Activated T-cell treated with anti-CD3 and anti-CD28 coated beads, Interleukin-2, amount 50 U/mL, for 48 hours (primary cell): ENCODE measurements around the gene KRTAP20-4.

Source experiments
- DNase-seq, 2 experiments: peaks; one replicate each; pipeline ENCODE4 v3.0.0-alpha.2; 2020

KRTAP20-4 gene

DNA sequence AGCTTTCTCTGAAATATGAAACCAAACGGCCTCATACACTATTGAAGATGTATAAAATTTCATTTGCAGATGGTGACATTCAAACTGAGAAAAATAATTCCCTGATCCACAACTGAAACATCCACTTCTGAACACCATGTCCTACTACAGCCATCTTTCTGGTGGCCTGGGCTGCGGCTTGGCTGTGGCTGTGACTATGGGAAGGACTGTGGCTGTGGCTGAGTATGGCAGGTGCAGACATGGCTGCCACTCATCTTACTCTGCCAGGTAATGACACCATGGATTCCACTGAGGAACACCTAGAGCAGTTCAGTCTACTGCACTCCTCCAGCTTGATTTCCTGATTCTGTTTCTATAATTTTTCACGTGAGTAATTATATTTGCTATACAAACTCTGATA lies at the start of gene KRTAP20-4:
TSS of gene KRTAP20-4 (plus strand) at position 106 of the 400 bp plus-strand sequence.
- DNase-seq: no peak

DNA sequence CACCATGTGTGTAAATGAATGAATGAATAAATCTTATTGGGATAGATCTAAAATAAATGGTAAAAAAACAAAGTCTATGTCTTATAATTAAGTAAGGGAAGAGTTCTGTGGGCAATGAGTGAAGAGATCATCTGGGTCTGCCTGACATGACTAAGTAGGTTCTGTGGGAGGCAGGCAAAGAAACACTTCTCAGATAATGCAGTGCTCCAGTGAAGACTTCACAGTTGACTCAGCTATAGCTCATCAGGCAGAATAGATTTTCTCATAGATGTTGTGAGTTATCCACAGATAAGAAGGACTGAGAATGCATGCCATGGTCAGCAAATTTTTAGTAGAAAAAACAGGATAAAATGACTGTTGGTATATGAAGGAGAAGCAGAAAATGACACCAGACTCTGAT lies 42.7 kb upstream of the KRTAP20-4 start:
- DNase-seq: no peak

DNA sequence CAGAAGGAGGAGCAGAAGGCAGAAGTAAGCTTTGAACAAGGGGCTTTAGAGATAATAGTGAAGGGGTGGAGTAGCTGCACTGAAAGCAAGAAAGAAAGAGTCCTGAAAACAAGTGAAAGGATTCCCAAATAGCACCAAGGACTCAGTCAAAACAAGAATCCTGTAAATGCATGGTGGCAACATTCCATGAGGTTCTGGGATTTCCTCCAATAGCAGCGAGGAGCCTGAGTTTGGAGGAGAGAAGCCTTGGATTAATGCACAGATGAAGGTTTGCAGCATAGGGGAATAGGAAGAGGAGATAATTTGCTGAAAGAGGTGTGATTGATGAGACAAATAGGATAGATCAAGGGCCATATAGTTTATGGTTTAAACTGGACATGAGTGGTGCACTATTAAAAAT lies 41.1 kb upstream of the KRTAP20-4 start:
- no peak for DNase-seq

DNA sequence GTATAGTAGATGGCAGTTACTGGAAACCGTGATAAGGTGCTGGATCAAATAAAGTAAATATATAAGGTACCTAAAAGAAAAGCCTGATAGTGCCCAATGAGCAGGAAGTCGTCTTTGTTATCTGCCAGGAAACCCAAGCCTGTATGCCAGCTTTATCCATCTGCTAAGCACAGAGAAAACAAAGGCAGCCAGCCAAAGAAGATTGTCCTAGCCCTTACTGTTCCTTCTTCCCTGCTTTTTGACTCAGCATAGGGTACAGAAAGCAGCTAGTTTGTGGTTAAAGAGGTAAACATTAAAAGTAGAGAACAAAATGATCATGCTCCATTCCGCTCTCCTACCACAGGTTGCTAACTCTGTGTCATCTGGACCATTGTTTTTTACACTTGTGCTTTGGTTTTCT lies 40.3 kb upstream of the KRTAP20-4 start:
- no peak for DNase-seq

DNA sequence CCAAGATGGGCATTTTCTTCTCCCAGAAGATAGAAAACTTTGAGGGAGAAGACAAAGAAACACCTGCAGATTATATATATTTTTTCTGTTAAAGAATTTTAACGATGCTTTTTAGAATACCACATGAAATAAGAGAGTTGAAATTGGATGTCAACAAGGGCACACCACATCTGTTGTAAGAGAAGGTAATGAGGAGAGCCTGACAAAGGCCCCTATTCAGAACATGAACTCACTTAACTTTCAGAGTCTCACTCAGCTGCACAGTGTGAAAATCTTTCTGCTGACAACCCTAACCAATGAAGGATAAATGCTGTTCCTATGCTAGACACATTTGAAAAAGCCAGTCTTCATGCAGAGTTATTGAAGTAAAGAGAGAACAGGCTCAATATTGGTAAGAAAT lies 37.6 kb upstream of the KRTAP20-4 start:
- no peak for DNase-seq

DNA sequence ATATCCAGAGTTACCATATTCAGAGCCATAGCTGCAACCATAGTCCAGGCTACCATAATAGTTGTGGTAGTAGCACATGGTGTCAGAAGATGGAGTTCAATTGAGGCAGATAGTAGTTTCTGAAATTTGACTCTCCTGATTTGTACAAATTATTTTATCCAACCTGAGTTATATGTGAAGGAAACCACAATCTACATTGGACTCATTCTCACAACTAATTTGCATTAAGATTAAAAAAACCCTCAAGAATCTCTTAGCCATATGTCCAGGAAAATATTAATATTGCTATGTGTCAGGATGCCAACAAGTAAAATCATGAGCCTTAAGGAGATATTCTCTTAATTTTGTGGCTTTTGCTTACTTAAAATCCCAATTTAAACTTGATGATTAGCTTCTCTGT lies 30.1 kb upstream of the KRTAP20-4 start, which contains the start of gene KRTAP22-2:
TSS of gene KRTAP22-2 (minus strand) at position 101 of the 400 bp plus-strand sequence.
- DNase-seq: no peak

DNA sequence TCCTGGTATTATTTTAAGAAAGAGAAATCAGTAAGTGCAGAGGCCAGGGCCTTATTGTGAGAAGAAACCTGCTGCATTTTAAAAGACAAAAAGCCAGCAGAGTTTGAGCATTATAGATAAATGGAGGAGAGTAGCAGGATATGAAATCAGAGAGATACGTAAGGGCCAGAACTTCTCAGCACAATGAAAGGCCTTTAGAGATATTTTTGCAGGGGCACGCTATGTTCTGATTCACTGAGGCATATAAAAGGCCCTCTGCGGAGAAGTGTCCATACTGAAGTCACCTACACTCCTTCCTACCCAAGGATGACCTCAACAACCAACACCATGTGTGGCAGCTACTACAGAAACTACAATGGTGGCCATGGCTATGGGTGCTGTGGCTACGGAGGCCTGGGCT lies 28.3 kb upstream of the KRTAP20-4 start, which contains the start of gene KRTAP6-3:
TSS of gene KRTAP6-3 (plus strand) at position 301 of the 400 bp plus-strand sequence. CDS start at position 307, 6 bp downstream.
- no peak for DNase-seq

DNA sequence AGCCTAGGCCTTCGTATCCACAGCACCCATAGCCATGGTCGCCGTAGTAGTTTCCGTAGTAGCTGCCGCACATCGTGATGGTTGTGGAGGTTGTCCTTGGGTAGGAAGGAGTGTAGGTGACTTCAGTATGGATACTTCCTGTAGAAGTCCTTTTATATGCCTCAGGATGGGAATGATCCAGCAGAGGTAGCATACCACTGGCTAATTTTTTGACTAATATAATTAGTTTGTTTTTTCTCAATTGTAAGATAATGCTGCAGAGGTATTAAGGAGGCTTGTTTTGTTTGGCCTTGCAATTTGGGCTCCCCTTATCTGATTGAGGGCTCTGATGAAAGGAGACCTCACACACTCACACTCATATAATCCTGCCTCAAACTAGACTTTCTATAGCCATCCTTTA lies 21.6 kb upstream of the KRTAP20-4 start, which contains the start of gene KRTAP6-2:
TSS of gene KRTAP6-2 (minus strand) at position 101 of the 400 bp plus-strand sequence. CDS start at position 73, 28 bp downstream.
- DNase-seq: no peak

DNA sequence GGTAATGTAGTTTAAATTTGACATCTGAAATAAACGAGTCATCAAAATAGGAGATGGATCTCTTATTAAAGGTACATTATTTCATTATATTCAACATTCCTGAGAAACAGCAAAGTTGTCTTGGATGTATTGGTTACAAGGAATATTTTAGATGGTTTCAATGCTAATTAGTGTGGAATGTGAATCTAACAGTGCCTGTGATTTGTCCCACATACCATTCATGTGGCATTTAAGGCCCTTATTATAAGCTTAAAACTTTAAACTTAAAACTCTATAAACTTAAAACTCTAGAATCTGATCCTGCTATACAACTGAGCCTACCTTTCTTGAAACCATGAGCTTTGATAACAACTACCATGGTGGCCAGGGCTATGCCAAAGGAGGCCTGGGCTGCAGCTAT lies 19.6 kb upstream of the KRTAP20-4 start, which contains the start of gene KRTAP22-1:
TSS of gene KRTAP22-1 (plus strand) at position 301 of the 400 bp plus-strand sequence.
- DNase-seq: no peak

DNA sequence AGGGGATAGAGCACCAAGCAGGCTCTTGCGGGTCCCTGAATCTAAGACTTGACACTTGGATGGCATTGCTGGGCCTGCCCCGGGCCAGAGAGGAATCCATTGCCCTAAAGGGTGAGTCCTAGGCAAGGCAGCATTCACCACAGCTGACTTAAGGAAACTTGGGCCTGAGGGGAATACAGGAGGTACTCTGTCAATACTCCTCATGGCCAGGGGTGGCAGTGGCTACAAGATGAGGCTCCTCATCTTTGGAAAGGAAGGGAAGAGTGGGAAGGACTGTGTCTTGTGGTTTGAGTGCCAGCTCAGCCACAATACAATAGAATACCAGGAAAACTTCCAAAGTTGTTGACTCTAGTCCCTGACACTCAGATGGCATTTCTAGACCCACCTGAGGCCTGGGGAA lies 14.5 kb upstream of the KRTAP20-4 start:
- no peak for DNase-seq

DNA sequence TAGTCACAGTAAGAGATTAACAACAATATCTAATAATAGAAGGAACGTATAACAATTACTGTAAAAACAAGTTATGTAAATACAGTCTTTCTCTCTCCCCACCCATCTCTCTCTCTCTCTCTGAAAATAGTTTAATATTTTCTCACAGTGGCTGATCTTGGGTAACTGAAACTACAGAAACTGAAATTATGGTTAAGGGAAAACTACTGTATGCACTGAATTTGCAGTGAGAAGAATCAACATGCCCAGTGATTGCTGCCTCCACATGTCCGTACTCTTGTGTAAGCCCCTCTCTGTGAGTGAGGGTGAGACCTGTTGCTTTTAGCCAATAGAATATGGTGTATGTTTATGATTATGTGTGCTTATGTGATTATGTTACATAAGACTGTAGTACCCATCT lies 8.3 kb upstream of the KRTAP20-4 start:
- DNase-seq: no peak

DNA sequence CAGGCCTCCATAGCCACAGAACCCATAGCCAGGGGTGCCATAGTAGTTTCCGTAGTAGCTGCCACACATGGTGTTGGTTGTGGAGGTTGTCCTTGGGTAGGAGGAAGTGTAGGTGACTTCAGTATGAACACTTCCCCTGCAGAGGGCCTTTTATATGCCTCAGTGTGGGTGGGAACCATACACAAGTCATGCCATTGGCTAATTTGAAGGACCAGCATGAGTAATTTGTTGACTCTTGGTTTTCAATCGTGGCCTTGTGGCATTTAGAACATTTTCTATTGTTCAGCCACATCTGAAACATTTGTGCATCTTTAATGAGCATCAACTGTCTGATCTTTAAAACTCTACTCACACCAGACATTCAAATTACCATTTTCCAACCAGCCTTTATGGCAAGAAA lies 6.6 kb upstream of the KRTAP20-4 start, which contains the start of gene KRTAP6-1:
TSS of gene KRTAP6-1 (minus strand) at position 95 of the 400 bp plus-strand sequence. CDS start at position 69, 26 bp downstream.
- DNase-seq: no peak

DNA sequence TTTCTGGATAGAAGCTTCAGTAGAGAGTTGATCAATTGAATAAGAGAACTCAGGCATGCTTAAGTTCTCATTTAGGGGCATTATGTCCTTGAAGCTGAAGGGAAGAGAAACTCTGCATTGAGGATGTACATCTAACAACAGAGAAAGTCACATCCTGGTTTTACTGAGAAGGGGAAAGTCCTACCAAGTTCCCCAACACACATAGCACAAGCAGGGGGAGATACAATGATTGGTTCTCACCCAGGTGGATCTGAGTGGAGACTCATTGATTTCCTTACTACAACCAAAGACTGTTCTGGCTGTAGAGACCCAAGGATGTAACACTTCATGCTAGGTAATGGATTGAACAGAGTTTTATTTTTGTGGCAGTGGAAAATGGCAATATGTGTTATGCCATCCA lies 5.2 kb upstream of the KRTAP20-4 start:
- DNase-seq: no peak

DNA sequence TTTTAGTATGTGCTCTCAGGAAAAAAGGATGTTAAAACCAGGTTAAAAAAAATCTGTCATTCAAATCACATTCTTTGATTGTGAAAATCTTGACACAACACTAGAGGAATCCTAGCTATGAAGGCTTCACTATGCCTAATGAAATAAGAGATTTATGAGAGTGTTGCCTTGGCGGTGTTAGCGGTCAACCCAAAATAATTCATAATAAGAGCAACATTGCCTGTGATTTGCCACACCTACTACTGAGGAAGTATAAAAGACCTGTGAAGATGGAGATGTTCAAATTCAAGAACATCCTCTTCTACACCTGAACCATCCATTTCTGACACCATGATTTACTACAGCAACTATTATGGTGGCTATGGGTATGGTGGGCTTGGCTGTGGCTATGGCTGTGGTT lies 4.3 kb upstream of the KRTAP20-4 start, which contains the start of gene KRTAP20-1:
TSS of gene KRTAP20-1 (plus strand) at position 301 of the 400 bp plus-strand sequence. CDS start at position 331, 30 bp downstream.
- no peak for DNase-seq

DNA sequence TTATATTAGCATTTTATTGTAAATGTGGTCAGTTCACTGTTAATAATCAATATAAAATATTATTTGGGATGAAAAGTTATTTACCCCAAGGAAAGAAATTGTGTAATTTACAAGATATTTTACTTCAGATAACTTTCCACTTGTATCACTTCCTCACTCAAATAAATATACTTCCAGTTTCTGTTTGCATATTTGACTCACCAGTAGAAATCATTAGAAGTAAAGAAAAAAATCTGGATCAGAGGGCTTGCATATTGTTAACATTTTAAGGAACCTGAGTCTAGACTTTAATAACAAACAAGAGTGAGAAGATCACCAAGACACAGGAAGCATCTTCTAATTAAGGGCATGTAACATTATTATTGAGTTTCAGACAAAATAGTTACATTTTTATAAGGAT lies 347 bp upstream of the KRTAP20-4 start:
- no peak for DNase-seq

DNA sequence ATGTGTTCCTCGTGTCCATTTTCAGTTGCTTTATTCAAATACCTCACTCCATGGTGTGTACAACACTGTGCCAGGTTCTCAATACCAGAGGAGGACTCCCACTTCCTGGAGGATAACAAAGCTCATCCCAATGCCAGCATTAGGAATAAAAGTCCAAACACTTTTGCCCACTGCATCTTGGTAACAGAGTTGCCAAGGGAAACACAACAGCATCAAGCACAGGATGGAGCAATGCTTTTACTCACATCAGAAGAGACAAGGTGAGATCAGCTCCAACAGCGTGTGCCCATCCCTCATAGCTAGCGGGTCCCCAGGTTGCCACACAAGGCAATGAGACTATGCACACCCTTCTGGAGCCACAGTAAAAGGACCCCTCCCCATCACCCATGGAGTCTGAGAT lies 2.9 kb downstream of the KRTAP20-4 start:
- DNase-seq: no peak

DNA sequence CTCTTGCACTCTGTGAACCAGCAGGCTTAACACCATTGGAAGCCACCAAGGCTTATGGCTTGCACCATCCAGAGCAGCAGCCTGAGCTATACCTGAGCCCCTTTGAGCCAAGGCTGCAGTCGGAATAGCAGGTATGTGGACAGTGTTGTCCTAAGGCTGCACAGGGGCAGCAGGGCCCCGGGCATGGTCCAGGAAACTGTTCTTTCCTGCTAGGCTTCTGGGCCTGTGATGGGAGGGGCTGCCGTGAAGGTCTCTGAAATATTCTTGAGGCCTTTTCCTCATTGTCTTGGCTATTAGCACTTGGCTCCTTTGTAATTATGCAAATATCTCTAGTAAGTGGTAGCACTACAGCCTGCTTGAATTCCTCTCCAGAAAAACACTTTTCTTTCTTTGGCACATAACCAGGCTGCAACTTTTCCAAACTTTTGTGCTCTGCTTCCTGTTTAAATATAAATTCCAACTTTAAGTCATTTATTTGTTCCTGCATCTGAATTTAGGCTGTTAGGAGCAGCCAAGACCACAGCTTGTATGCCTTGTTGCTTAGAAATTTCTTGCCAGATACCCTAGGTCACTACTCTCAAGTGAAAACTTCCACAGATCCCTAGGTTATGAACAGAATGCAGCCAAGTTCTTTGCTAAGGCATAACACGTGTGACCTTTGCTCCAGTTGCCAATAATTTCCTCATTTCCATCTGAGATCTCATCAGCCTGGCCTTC lies 5.2 kb downstream of the KRTAP20-4 start:
- DNase-seq: no peak

DNA sequence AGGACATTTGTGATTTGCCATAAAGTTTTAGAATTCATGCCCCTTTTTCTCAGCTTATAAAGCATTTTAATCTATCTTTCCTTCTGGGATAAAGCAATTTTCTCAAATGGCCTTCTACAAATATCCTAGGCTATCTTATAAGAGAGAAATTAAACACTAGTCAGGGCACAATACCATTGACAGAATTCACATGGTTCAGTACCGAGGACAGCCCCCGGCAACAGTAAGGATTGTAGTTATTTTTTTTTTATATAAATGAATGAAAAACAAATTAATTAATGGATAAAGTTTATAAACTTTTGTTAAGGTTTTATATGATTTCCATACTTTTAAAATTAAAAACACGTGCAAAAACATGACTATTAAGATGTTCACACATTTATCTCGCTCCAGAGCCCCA lies 7.7 kb downstream of the KRTAP20-4 start:
- no peak for DNase-seq

DNA sequence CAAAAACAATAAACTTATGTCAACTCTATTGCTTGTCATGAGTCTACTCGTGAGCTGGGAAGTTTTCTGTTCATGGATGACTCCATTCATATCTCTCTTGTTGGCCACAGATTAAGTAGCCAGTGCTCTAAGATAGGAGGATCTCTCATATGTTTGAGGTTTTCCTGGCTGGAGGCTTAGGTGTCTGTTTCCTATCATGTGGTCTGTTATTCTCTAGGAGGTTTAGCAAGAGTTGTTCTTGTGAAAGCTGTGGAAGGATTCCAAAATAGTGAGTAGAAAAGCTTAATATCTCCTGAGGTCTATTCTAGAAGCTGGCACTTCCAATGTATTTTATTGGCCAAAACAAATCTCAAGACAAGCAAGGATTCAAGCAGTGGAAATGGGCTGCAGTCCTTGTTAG lies 8.8 kb downstream of the KRTAP20-4 start:
- no peak for DNase-seq

DNA sequence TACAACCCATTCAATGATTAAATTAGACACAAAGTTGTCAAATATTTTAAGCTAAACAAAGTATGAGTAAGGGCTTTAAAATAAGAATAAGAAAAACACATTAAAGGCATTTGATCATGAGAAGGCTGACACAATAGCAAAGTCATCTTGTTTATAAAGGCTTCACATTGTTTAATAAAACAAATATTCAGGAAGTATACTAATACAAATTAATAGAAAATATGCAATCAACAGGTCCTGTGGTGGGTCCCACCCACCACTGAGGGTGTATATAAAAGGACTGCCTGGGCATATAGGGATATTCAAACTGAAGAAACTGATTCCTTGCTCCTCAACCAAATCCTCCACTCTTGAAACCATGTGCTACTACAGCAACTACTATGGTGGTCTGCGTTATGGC lies 14.5 kb downstream of the KRTAP20-4 start, which contains the start of gene KRTAP20-2:
TSS of gene KRTAP20-2 (plus strand) at position 301 of the 400 bp plus-strand sequence. CDS start at position 359, 58 bp downstream.
- DNase-seq: no peak

DNA sequence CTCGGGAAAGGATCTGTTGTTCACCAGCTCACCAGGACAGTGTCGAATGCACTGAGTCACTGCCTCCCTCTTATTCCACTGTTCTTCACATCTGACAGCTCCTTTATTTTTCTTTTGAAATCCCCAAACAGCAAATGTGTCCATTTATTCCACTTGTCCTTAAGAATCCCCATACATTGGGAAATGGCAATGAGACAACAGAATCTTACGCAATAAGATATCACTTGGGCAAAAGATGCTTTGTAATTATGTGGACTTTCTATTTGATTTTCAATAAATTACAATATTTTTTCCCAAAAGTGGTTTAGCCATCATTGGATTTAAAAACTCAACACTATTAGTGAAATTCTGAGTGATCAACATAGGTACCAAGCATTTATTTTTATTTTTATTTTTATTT lies 18.3 kb downstream of the KRTAP20-4 start:
- no peak for DNase-seq

DNA sequence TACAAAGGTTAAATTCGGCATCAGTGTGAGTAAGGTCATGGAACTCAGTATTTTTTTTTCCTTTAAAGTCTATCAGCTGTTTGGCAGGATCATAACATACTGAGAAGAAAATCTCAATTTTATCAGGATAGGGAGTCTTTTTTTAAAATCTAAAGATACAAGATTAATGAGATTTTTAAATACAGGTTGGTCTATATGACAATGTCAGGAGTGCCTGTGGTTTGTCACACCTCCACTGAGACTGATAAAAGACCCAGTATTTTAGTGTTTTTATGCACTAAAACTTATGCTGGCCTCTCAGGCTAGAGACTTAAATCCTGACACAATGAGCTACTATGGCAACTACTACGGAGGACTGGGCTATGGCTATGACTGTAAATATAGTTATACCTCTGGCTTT lies 22.1 kb downstream of the KRTAP20-4 start, which contains the start of gene KRTAP20-3:
TSS of gene KRTAP20-3 (plus strand) at position 301 of the 400 bp plus-strand sequence.
- no peak for DNase-seq

DNA sequence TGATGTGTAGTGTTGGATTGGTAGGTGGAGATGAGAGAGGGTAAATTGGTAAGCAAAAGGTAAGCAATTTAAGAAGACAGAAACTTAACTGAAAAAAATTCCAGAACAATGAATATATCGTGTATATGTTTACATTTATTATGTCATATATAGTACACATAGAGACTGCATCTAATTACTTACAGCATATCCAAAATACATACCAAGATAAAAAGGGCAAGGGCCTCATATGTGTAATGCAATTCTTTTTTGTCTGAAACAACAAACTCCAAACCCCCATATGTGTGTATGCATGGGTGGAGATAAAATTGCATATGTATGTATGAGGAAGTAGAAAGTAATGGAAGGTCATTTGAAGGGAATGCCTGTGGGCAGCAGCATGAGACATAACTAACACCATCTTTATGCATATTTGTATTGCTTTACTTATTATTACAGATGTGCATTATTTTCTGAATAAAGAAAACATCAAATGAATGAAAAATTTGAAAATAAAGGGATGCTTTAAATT lies 26.5 kb downstream of the KRTAP20-4 start:
- no peak for DNase-seq

DNA sequence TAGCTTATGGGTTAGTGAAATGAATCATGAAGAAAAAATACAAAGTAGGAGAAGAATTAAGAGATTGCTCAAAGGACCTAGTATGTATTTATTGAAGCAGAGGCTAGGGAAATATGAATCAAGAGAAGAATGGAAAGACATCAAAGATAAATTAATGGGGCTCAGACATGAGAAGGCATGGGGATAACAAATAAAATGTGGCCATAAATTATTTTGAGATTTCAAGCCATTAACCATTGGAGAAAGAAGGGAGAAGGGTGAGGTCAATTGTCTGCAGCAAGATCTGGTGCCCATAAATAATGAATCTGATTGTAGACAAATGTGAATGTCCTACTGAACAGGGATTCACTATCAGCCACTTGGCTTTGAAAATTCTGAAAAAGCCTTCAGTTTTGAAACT lies 32.5 kb downstream of the KRTAP20-4 start:
- no peak for DNase-seq
